HFFc6 (cell line): Measurements from ENCODE around the gene DLX4. TPM values are rescaled to one million over a fixed set of nuclear protein-coding genes. Genes with fewer than 3 reads are reported as not detected.

ENCODE experiments used
- DNase-seq: peaks from one replicate; pipeline ENCODE4 v3.0.0-alpha.2; 2018
- H3K27ac Mint-ChIP-seq: 2 replicates; pipeline ENCODE4 v1.8.0; 2020; ENCODE audit warnings: mild to moderate bottlenecking, mixed read lengths
- H3K27me3 Mint-ChIP-seq: 2 replicates; pipeline ENCODE4 v1.8.0; 2021; ENCODE audit warnings: mild to moderate bottlenecking, moderate library complexity, mixed read lengths; ENCODE audit not compliant: insufficient read depth
- H3K36me3 Mint-ChIP-seq: 2 replicates; pipeline ENCODE4 v1.8.0; 2021; ENCODE audit warnings: low read depth, mixed read lengths
- H3K4me1 Mint-ChIP-seq: 2 replicates; pipeline ENCODE4 v1.8.0; 2020; ENCODE audit warnings: low read depth, mixed read lengths
- H3K4me3 Mint-ChIP-seq: 2 replicates; pipeline ENCODE4 v1.8.0; 2020; ENCODE audit warnings: mild to moderate bottlenecking, moderate library complexity, mixed read lengths
- H3K9me3 Mint-ChIP-seq: 2 replicates; pipeline ENCODE4 v1.8.0; 2020; ENCODE audit warnings: mild to moderate bottlenecking, mixed read lengths
- CTCF ChIP-seq: fragments of 200-600 bp; sonication (generic); IDR thresholded peaks from 2 replicates; pipeline ENCODE4 v1.5.0; 2021; ENCODE audit warnings: antibody characterized with exemption, mild to moderate bottlenecking
- total RNA-seq, 6 experiments: library from RNA; stranded (reverse); fragmentation: NEBNext Ultra II Directional; extraction: Animal tissue kit (Norgen Biotek cat#: 25700); gene quantifications; 2 replicates in 1 of 6; 3 replicates in 5 of 6; pipeline ENCODE4 v1.2.3, GENCODE V29; 2021

Gene DLX4
- total RNA-seq, 6 experiments from 2014 or later: not detected

GRCh38 chr17:49931416-49932137, 37.4 kb upstream of the DLX4 start:
- Mint-ChIP-seq H3K9me3 (no peaks in the 10 kb centered on the region), H3K27ac (no peak overlapping the region), H3K4me3 (no peak overlapping the region), H3K27me3 (peaks cover 62% of the 10 kb centered on the region), H3K36me3 (no peaks in the 10 kb centered on the region), H3K4me1 (peaks cover 10% of the 10 kb centered on the region)
- no peak for TF ChIP-seq CTCF
- DNase-seq: no peak

- H3K36me3 Mint-ChIP-seq: no peaks in the 10 kb centered on the region
- no peak overlapping the region for H3K4me3 Mint-ChIP-seq
- H3K27ac Mint-ChIP-seq: no peak overlapping the region
- DNase-seq: no peak
- H3K4me1 Mint-ChIP-seq: peaks cover 10% of the 10 kb centered on the region
- peaks cover 63% of the 10 kb centered on the region for H3K27me3 Mint-ChIP-seq
- H3K9me3 Mint-ChIP-seq: no peaks in the 10 kb centered on the region
- no peak for TF ChIP-seq CTCF
These were observed 36.8 kb upstream of the DLX4 start for GRCh38 chr17:49932138-49932723.

- Mint-ChIP-seq H3K4me1 (peaks cover 10% of the 10 kb centered on the region), H3K27me3 (peaks cover 66% of the 10 kb centered on the region), H3K9me3 (no peaks in the 10 kb centered on the region), H3K36me3 (no peaks in the 10 kb centered on the region), H3K4me3 (no peak overlapping the region), H3K27ac (no peak overlapping the region)
- TF ChIP-seq CTCF: no peak
- DNase-seq: no peak
These were observed 36.1 kb upstream of the DLX4 start for GRCh38 chr17:49932901-49933300.

DNA sequence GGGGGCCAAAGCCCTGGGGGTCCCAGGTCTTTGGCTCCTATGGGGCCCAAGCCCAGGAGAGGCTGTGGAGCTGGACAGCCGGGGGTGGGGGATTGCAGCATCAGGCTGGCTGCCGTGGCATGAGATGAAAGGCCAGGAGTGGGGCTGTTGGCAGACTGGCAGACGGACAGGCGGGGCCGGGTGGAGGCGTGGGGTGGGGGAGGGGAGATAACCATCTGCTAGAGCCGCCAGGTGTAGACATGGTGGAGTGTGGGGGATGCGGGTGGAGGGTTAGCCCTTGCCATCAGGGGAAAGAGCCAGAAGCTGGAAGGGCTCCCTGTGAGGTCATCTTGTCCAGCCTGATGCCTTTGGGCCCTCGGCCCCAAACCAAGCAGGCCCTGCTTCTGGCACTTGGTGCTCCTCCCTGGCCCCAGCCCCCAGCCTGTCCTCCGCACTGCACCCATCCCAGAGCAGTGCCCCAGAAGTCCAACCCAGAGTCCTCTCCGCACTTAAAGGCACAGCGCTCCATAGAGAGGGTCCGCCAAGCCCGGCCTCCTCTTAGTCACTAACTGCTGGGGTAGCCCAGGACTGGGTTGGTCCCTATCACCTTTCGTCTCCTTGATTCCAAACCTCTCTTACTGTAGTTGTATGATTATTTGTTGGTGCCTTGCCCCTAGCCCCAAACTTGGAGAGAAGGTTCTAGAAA, 33.3 kb upstream of the DLX4 start:
- Mint-ChIP-seq H3K4me1 (no peaks in the 10 kb centered on the region), H3K27ac (no peak overlapping the region), H3K36me3 (no peaks in the 10 kb centered on the region), H3K9me3 (no peaks in the 10 kb centered on the region), H3K4me3 (no peak overlapping the region), H3K27me3 (peaks cover 70% of the 10 kb centered on the region)
- DNase-seq: no peak
- TF ChIP-seq CTCF: no peak

- TF ChIP-seq CTCF: no peak
- Mint-ChIP-seq H3K36me3 (no peaks in the 10 kb centered on the region), H3K4me3 (no peak overlapping the region), H3K9me3 (no peaks in the 10 kb centered on the region), H3K27me3 (peaks cover 70% of the 10 kb centered on the region), H3K4me1 (no peaks in the 10 kb centered on the region), H3K27ac (no peak overlapping the region)
- DNase-seq: no peak
These were observed 32.6 kb upstream of the DLX4 start for GRCh38 chr17:49936386-49936785.
